Measurements from ENCODE around the gene AHCY. TPM values are rescaled to one million over a fixed set of nuclear protein-coding genes. Genes with fewer than 3 reads are reported as not detected.

AHCY gene
- total RNA-seq, 1 donor from 2014 or later, result 59.6 TPM

- no peak overlapping the region for H3K27ac ChIP-seq
- ATAC-seq (no peak), DNase-seq (no peak)
- intact Hi-C loops (cut with DNase I), result no loop called here
- H3K27me3 ChIP-seq, result no peaks in the 10 kb centered on the region
- H3K36me3 ChIP-seq, result no peaks in the 10 kb centered on the region
- no peak overlapping the region for H3K4me3 ChIP-seq
- TF ChIP-seq CTCF (IDR thresholded peaks at IDR 0.05), result no peak
- H3K9me3 ChIP-seq, result no peaks in the 10 kb centered on the region
- no peaks in the 10 kb centered on the region for H3K4me1 ChIP-seq
These were observed 15.7 kb upstream of the AHCY start for GRCh38 chr20:34318609-34319443.

GRCh38 chr20:34316196-34316814 is 13.2 kb upstream of the AHCY start:
- Histone ChIP-seq H3K27me3 (peaks cover 12% of the 10 kb centered on the region), H3K27ac (no peak overlapping the region), H3K9me3 (no peaks in the 10 kb centered on the region), H3K36me3 (no peaks in the 10 kb centered on the region), H3K4me1 (peaks cover 16% of the 10 kb centered on the region), H3K4me3 (no peak overlapping the region)
- TF ChIP-seq CTCF (IDR thresholded peaks at IDR 0.05), result no peak
- DNase-seq, result no peak
- intact Hi-C loops (cut with DNase I), result no loop called here
- no peak for ATAC-seq

- Histone ChIP-seq H3K4me1 (peaks cover 18% of the 10 kb centered on the region), H3K36me3 (no peaks in the 10 kb centered on the region), H3K9me3 (no peaks in the 10 kb centered on the region), H3K27ac (no peak overlapping the region), H3K27me3 (peaks cover 13% of the 10 kb centered on the region), H3K4me3 (no peak overlapping the region)
- intact Hi-C loops (cut with DNase I), result no loop called here
- ATAC-seq (no peak), DNase-seq (no peak)
- TF ChIP-seq CTCF (IDR thresholded peaks at IDR 0.05), result no peak
These were observed 12.1 kb upstream of the AHCY start for GRCh38 chr20:34315236-34315635.

GRCh38 chr20:34312544-34313217 is 9.5 kb upstream of the AHCY start:
- peak; percentile 89 for DNase-seq
- Histone ChIP-seq H3K27me3 (peaks cover 13% of the 10 kb centered on the region), H3K4me3 (no peak overlapping the region), H3K36me3 (no peaks in the 10 kb centered on the region), H3K4me1 (peaks cover 18% of the 10 kb centered on the region), H3K9me3 (no peaks in the 10 kb centered on the region), H3K27ac (no peak overlapping the region)
- peak; percentile 100 for TF ChIP-seq CTCF (IDR thresholded peaks at IDR 0.05)
- intact Hi-C loops (cut with DNase I), result no loop called here
- peak; percentile 100 for ATAC-seq

GRCh38 chr20:34312024-34312460 is 8.9 kb upstream of the AHCY start:
- ATAC-seq (no peak), DNase-seq (no peak)
- intact Hi-C loops (cut with DNase I), result no loop called here
- no peak overlapping the region for H3K4me3 ChIP-seq
- TF ChIP-seq CTCF (IDR thresholded peaks at IDR 0.05), result no peak
- H3K9me3 ChIP-seq, result no peaks in the 10 kb centered on the region
- H3K36me3 ChIP-seq, result no peaks in the 10 kb centered on the region
- peaks cover 18% of the 10 kb centered on the region for H3K4me1 ChIP-seq
- no peak overlapping the region for H3K27ac ChIP-seq
- peaks cover 13% of the 10 kb centered on the region for H3K27me3 ChIP-seq
